SK-N-MC (cell line): ENCODE data around the gene DUT.

Source experiments
- DNase-seq: peaks from one replicate; pipeline ENCODE4 v3.0.0-alpha.2; 2011; ENCODE audit warnings: low read depth, low spot score
- H3K27ac ChIP-seq: fragments of 200-600 bp; sonication (generic); 2 replicates; pipeline ENCODE4 v1.5.1; 2016; ENCODE audit warnings: mixed run types
- H3K36me3 ChIP-seq: fragments of 200-600 bp; sonication (generic); 2 replicates; pipeline ENCODE4 v1.6.1; 2017; ENCODE audit warnings: antibody characterized with exemption, low read length, mixed read lengths; ENCODE audit not compliant: insufficient read depth
- H3K4me3 ChIP-seq: fragments of 200-600 bp; sonication (generic); 2 replicates; pipeline ENCODE4 v1.5.1; 2016
- H3K9ac ChIP-seq: fragments of 200-600 bp; sonication (generic); 2 replicates; pipeline ENCODE4 v1.8.0; 2017; ENCODE audit warnings: mixed run types, mixed read lengths; ENCODE audit not compliant: insufficient read length
- H3K9me3 ChIP-seq: fragments of 200-600 bp; sonication (generic); 2 replicates; pipeline ENCODE4 v1.6.1; 2017; ENCODE audit warnings: low read depth, mild to moderate bottlenecking, antibody characterized with exemption, low read length, moderate library complexity, mixed read lengths
- EZH2 ChIP-seq: fragments of 200-600 bp; sonication (generic); IDR thresholded peaks from one replicate; pipeline ENCODE4 v1.6.1; 2017; ENCODE audit warnings: antibody characterized with exemption
- FOXP2 ChIP-seq: optimal IDR thresholded peaks from 2 replicates; pipeline ENCODE3; 2011; ENCODE audit warnings: mild to moderate bottlenecking, moderate library complexity; ENCODE audit not compliant: insufficient read depth; ENCODE audit errors: extremely low read length, control extremely low read depth
- POLR2AphosphoS5 ChIP-seq: IDR thresholded peaks from 2 replicates; pipeline ENCODE4 v1.6.1; 2012; ENCODE audit warnings: mild to moderate bottlenecking, low read depth, low read length, borderline replicate concordance

The DUT gene

DNA sequence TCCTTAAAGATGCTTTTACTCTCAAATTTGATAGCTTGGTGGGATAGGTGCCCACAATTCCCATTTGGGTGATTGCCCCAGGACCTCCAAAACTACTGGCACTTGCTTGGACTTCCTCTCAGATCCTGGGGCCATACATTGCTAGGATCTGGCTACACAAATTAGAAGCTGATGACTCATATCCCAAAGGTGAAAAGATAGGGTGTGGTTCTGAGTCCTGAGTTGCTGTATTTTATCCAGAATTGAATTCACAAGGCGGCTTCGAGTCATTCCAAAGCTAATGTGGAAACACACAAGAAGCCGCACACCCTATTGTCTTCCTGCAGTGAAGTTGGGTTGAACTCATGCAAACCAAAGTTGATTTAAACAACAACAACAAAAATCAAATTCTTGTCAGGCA lies 53.4 kb downstream of the DUT start:
- no peak overlapping the region for H3K9ac ChIP-seq
- no peak for DNase-seq
- H3K27ac ChIP-seq: no peak overlapping the region
- H3K4me3 ChIP-seq: no peak overlapping the region
- no peaks in the 10 kb centered on the region for H3K36me3 ChIP-seq
- TF ChIP-seq EZH2 (no peak), FOXP2 (no peak), POLR2AphosphoS5 (no peak)
- no peaks in the 10 kb centered on the region for H3K9me3 ChIP-seq

DNA sequence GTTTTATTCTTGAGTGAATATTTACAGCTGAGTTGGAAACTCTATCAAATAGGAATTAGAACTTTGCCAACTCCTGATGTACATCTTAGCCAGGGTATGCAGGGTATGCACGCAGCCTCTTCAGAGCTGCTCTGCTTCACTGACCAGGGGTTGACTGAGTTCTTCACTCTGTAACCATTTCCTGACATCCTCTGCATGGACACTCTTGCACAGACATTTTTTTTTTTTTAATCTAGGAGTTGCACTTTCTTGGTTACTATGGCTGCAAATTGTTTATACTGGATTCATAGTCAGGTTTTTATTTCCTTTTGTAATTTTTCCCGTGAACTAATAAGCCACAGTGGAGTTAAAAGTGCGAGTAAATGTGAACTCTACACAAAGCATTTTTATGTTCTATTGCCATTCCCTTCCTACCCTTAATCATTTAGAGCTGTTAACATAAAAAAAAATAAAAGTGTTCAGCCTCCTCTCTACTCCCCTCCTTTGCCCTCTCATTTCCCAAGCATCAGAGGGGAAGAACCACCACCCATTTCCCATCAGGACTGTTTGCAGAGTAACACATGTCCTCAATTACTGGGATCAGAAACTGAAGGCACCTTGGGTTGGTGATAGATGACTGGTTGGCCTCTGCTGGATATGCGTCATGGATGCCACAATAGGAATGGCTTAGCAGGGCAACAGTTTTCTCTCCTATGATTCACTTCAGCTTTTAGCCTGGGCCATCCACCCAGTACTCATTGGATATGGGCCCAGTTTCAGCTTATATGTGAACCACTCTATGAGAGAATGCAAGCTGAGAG lies 54.0 kb downstream of the DUT start:
- Histone ChIP-seq H3K27ac (no peak overlapping the region), H3K9me3 (no peaks in the 10 kb centered on the region)
- no peak for DNase-seq

DNA sequence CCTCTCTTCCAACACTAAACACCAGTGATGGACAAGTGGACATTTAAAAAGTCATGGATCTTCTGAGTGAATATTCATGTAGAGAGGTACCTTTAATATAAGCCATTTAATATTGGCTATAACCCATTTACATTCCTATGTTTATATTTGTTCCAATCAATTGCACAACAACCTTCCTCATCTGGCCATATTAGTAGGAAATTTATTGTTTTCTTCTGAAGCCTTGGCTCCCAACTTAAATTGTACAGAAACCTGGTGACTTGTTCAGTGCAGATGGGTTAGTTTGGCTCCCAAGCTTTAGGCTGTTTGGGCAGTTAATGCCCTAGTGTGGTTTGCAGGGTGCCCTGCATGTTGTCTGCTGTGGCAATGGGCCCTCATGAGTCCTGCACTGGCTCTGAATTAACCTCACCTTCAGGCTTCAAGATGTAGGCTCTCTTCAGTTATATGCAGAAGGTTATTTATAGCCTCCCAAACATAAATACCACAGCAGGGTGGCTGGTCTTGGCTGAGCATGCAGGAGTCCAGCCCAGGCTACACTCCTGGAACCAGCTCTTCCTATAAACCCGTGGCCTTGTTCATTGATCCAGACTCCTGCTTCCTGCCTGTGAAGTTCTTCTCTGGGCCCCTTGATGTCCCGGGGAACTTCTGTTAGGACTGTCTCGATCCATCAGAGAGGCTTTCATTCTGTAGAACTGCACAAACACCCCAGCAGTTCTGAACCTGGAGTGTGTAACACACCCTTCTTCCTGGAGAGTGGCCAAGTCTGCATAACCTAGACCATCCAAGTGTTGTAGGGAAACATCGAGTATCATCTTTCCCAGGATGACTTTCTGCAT lies 57.0 kb downstream of the DUT start:
- Histone ChIP-seq H3K9me3 (no peaks in the 10 kb centered on the region), H3K4me3 (no peak overlapping the region), H3K9ac (no peak overlapping the region), H3K27ac (no peak overlapping the region), H3K36me3 (no peaks in the 10 kb centered on the region)
- TF ChIP-seq EZH2 (no peak), FOXP2 (no peak), POLR2AphosphoS5 (no peak)
- DNase-seq: no peak

More for the DNA sequence above, 54.0 kb downstream of the DUT start:
- H3K9ac ChIP-seq: no peak overlapping the region
- H3K36me3 ChIP-seq: no peaks in the 10 kb centered on the region
- H3K4me3 ChIP-seq: no peak overlapping the region
- no peak for TF ChIP-seq FOXP2
- no peak for TF ChIP-seq POLR2AphosphoS5
- TF ChIP-seq EZH2: no peak

DNA sequence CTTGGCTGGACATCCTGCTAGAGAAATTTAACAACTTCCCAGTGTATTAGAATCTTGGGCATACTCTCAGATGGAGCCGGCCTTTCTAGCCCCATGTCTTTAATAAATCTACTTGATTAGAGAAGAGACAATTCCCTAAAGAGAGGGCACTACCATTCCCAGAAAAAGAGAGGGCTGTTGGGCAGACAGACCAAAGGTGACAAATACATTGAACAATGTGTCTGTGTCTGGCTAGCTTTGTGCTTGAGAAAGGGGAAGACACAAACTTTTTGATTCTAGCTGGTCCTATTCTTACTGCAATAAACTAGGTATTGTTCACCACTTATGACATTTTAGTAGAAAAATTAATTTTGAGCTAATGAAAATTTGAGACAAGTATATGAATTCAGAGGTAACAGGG lies 57.7 kb downstream of the DUT start:
- no peak for TF ChIP-seq FOXP2
- no peak for TF ChIP-seq POLR2AphosphoS5
- no peak for TF ChIP-seq EZH2
- Histone ChIP-seq H3K9ac (no peak overlapping the region), H3K36me3 (no peaks in the 10 kb centered on the region), H3K9me3 (no peaks in the 10 kb centered on the region), H3K4me3 (no peak overlapping the region), H3K27ac (no peak overlapping the region)
- DNase-seq: no peak

DNA sequence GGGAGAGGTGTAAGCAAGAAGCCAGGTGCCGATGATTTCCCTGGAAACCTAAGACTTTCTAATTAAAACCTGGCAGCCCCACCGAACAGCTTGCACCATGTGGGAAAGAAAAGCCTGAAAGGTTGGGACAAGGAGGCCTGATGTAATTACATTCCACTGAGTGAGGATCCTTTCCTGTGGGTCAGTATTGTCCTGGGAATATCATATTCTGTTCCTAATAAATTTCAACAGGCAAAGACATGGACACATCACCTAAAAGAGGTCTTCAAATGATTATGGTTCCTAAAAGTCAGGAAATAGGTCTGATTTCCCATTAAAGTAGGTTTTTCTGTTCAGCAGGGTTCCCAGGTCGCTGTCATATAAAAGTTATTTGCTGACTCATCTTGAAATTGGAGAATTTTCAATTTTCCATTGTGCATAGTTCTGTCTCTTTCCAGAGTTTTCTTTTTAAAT lies 58.5 kb downstream of the DUT start:
- TF ChIP-seq FOXP2 (no peak), EZH2 (no peak), POLR2AphosphoS5 (no peak)
- Histone ChIP-seq H3K9me3 (no peaks in the 10 kb centered on the region), H3K9ac (no peak overlapping the region), H3K36me3 (no peaks in the 10 kb centered on the region), H3K4me3 (no peak overlapping the region), H3K27ac (no peak overlapping the region)
- no peak for DNase-seq

DNA sequence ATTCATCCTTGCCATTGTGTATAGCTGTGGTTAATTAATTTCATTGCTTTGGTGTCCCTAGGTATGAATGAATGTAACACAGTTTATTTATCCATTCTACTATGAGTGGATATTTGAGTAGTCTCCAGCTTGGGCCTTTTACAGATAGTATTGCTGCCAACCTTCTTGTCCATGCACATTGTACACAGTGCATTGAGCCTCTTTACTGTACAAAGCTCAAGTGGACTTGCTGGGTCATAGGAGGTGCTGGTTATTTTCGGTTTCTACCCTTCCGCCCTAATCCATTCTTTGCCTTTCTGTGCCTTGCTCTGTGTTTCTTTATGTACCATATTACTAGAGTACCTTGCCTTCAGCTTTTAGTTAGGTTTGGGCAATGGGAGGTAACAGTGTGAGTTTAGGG lies 60.7 kb downstream of the DUT start:
- no peaks in the 10 kb centered on the region for H3K36me3 ChIP-seq
- H3K9me3 ChIP-seq: no peaks in the 10 kb centered on the region
- H3K9ac ChIP-seq: no peak overlapping the region
- DNase-seq: no peak
- TF ChIP-seq POLR2AphosphoS5: no peak
- no peak for TF ChIP-seq EZH2
- TF ChIP-seq FOXP2: no peak
- no peak overlapping the region for H3K27ac ChIP-seq
- H3K4me3 ChIP-seq: no peak overlapping the region

DNA sequence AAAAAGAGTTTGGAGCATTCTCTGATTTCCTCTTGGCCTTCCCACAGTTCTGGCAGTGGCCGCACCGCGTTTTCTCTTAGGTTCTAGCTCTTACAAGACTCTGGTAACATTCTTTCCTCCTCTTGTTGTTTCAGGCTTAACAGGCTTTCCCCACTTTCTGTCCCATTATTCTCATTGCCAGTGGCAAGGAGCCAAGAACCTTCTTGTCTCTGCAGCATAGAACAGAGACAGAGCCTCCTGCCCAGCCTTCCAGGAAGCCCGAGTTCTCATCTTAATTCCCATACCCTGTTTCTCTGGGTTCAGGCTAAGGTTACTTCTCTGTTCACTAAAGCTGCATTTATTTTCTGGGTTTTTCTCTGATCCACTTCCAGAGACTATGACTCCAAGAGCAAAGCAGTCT lies 61.1 kb downstream of the DUT start:
- H3K36me3 ChIP-seq: no peaks in the 10 kb centered on the region
- no peak overlapping the region for H3K27ac ChIP-seq
- H3K9ac ChIP-seq: no peak overlapping the region
- TF ChIP-seq FOXP2 (no peak), EZH2 (no peak), POLR2AphosphoS5 (no peak)
- H3K4me3 ChIP-seq: no peak overlapping the region
- DNase-seq: no peak
- H3K9me3 ChIP-seq: no peaks in the 10 kb centered on the region
